HG02571 (cell line): ENCODE data around the gene P2RX1.
"Not testable (repeated sequence)": the region's sequence is repeated elsewhere in the genome, so short reads cannot be mapped to it uniquely, and the experiment has no call there.

ENCODE experiments used
- ATAC-seq: cut with Tn5 transposase; IDR thresholded peaks from one replicate; pipeline ENCODE4 v1.9.1; 2021; ENCODE audit warnings: mild to moderate bottlenecking, moderate library complexity; ENCODE audit not compliant: unreplicated experiment

P2RX1 gene

GRCh38 chr17:3861761-3862681 is 54.2 kb downstream of the P2RX1 start:
- no peak for ATAC-seq

- no peak for ATAC-seq
Measured at GRCh38 chr17:3860939-3861700, 55.1 kb downstream of the P2RX1 start.

- ATAC-seq = no peak
Measured at GRCh38 chr17:3859940-3860339, 56.3 kb downstream of the P2RX1 start.

- no peak for ATAC-seq
Measured at GRCh38 chr17:3857261-3858105, 58.8 kb downstream of the P2RX1 start.

- ATAC-seq = not testable (repeated sequence)
Measured at GRCh38 chr17:3854204-3854603, 62.1 kb downstream of the P2RX1 start.

- no peak for ATAC-seq
Measured at GRCh38 chr17:3852561-3852960, 63.7 kb downstream of the P2RX1 start.

GRCh38 chr17:3851461-3852100 is 64.7 kb downstream of the P2RX1 start:
- no peak for ATAC-seq

- ATAC-seq = no peak
Measured at GRCh38 chr17:3848229-3848835, 67.9 kb downstream of the P2RX1 start.

GRCh38 chr17:3847165-3847670 is 69.0 kb downstream of the P2RX1 start:
- no peak for ATAC-seq
